ENCODE results near the gene ZNHIT2. TPM values are rescaled to one million over a fixed set of nuclear protein-coding genes. Genes with fewer than 3 reads are reported as not detected.

Gene ZNHIT2
- total RNA-seq, 1 donor from 2014 or later: 35.3 TPM

GRCh38 chr11:65132988-65133700 is 15.6 kb upstream of the ZNHIT2 start:
- peaks cover 48 to 50% of the 10 kb centered on the region in 2 donors for H3K36me3 ChIP-seq
- intact Hi-C loops (cut with DNase I): no loop called here
- DNase-seq (ENCODE audit: low spot score in 2 of 2): peak in 1 of 2 donors; percentile 66

GRCh38 chr11:65132238-65132987 is 14.9 kb upstream of the ZNHIT2 start:
- peak overlapping the region in 1 of 2 donors; percentile 99 for H3K4me3 ChIP-seq
- DNase-seq (ENCODE audit: low spot score in 2 of 2): peak in 1 of 2 donors; percentile 60
- no peaks in the 10 kb centered on the region for H3K27me3 ChIP-seq
- no peaks in the 10 kb centered on the region for H3K9me3 ChIP-seq
- intact Hi-C loops (cut with DNase I): no loop called here
- TF ChIP-seq, protein P1, sequence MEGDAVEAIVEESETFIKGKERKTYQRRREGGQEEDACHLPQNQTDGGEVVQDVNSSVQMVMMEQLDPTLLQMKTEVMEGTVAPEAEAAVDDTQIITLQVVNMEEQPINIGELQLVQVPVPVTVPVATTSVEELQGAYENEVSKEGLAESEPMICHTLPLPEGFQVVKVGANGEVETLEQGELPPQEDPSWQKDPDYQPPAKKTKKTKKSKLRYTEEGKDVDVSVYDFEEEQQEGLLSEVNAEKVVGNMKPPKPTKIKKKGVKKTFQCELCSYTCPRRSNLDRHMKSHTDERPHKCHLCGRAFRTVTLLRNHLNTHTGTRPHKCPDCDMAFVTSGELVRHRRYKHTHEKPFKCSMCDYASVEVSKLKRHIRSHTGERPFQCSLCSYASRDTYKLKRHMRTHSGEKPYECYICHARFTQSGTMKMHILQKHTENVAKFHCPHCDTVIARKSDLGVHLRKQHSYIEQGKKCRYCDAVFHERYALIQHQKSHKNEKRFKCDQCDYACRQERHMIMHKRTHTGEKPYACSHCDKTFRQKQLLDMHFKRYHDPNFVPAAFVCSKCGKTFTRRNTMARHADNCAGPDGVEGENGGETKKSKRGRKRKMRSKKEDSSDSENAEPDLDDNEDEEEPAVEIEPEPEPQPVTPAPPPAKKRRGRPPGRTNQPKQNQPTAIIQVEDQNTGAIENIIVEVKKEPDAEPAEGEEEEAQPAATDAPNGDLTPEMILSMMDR (IDR thresholded peaks at IDR 0.05): no peak
- peaks cover 56 to 58% of the 10 kb centered on the region in 2 donors for H3K36me3 ChIP-seq
- peak overlapping the region; percentile 95 to 99 for H3K27ac ChIP-seq
- peaks cover 11 to 24% of the 10 kb centered on the region in 2 donors for H3K4me1 ChIP-seq

More at GRCh38 chr11:65132988-65133700, 15.6 kb upstream of the ZNHIT2 start:
- H3K4me3 ChIP-seq: peak overlapping the region; percentile 89 to 99
- TF ChIP-seq, protein P1 (IDR thresholded peaks at IDR 0.05): no peak
- H3K9me3 ChIP-seq: no peaks in the 10 kb centered on the region
- no peaks in the 10 kb centered on the region for H3K27me3 ChIP-seq
- H3K27ac ChIP-seq: peak overlapping the region; percentile 95 to 99
- peaks cover 11 to 24% of the 10 kb centered on the region in 2 donors for H3K4me1 ChIP-seq

DNA sequence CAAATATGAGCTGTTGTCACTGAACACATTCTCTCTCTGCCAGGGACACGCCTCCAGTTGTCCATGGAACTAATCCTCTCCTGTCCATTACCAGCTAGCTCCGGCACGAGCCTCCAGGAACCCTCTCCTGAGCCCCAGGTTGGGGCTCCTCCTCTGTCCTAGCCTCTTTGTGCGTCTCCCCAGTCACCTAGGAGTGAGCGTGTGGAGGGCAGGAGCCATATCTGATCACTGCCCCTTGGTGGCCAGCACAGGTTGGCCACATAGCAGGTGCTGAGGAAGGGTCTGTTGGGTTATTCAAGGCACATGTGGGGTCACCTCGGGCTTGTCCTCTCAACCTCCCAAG is 14.4 kb upstream of the ZNHIT2 start:
- intact Hi-C loops (cut with DNase I): no loop called here
- DNase-seq (ENCODE audit: low spot score in 2 of 2): peak in 1 of 2 donors; percentile 58
- H3K36me3 ChIP-seq: peaks cover 59 to 63% of the 10 kb centered on the region in 2 donors

DNA sequence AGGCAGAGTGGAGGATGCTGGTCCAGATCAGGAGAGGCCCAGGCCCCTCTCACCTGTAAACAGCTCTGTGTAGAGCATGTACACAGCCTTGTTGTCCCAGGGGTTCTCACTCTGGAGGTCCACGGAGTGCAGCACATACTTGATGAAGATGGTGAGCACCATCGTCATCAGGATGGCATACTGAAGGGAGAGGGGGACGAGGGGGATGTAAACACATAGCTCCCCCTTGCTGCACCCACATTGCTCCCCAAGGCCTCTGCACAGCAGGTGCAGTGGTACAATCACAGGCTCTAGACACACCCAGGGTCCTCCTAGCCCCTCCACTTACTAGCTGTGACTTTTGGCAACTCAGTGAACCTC is 13.9 kb upstream of the ZNHIT2 start:
- Histone ChIP-seq H3K27ac (no peak overlapping the region), H3K4me3 (no peak overlapping the region), H3K36me3 (peaks cover 64 to 68% of the 10 kb centered on the region in 2 donors), H3K9me3 (no peaks in the 10 kb centered on the region), H3K4me1 (peaks cover 11 to 24% of the 10 kb centered on the region in 2 donors), H3K27me3 (no peaks in the 10 kb centered on the region)
- peak in 1 of 2 donors; percentile 55 for DNase-seq (ENCODE audit: low spot score in 2 of 2)
- TF ChIP-seq, protein P1 (IDR thresholded peaks at IDR 0.05): no peak
- intact Hi-C loops (cut with DNase I): no loop called here

More for the DNA sequence above, 14.4 kb upstream of the ZNHIT2 start:
- TF ChIP-seq, protein P1 (IDR thresholded peaks at IDR 0.05): no peak
- Histone ChIP-seq H3K9me3 (no peaks in the 10 kb centered on the region), H3K4me1 (peaks cover 11 to 24% of the 10 kb centered on the region in 2 donors), H3K27ac (peak overlapping the region in 1 of 2 donors; percentile 99), H3K27me3 (no peaks in the 10 kb centered on the region), H3K4me3 (no peak overlapping the region)

DNA sequence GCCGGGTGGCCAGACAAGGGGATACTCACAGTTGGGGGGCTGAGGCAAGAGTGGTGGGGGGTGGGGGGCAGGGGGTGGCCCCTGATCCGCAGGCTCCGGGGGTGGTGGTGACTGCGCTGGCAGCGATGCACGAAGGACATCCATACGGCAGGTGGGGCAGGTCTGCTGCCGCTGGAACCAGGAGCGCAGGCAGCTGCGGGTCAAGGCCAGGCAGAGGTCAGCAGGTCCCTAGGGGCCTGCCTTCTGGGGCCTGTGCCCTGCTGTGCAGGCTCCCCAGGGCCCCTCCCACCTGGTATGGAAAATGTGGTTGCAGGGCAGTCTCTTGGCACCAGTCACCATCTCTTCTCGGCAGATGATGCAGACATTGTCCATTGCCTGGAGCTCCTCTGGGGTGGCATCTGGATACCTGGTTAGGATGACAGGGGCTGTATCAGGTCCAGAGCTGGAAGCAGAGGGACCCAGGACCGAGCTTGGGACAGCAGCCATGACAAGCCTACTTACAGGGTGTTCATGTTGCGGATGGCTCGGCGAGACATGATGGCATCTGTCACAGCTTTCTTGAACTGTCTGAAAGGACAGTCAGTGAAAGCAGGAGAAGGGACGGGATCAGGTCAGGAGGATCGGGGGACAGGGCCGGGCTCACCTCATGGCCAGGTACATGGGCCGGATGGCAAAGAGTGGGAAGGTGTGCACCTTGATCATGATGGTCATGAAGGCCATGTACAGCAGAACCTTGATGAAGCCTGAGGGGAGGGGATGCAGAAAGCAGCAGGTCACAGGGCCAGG is 13.3 kb upstream of the ZNHIT2 start:
- TF ChIP-seq, protein P1 (IDR thresholded peaks at IDR 0.05): no peak
- intact Hi-C loops (cut with DNase I): no loop called here
- no peaks in the 10 kb centered on the region for H3K9me3 ChIP-seq
- peaks cover 11 to 20% of the 10 kb centered on the region in 2 donors for H3K4me1 ChIP-seq
- peak in 1 of 2 donors; percentile 55 for DNase-seq (ENCODE audit: low spot score in 2 of 2)
- H3K4me3 ChIP-seq: no peak overlapping the region
- no peaks in the 10 kb centered on the region for H3K27me3 ChIP-seq
- peaks cover 70 to 72% of the 10 kb centered on the region in 2 donors for H3K36me3 ChIP-seq
- H3K27ac ChIP-seq: no peak overlapping the region

Data from ascending aorta (tissue), 2 donors.